ENCODE data around the gene CDYL2.

The CDYL2 gene

GRCh38 chr16:80563066-80563465 is 241.3 kb downstream of the CDYL2 start:
- in situ Hi-C loops (cut with MboI; ENCODE audit: low sequenced_read_pairs) = no loop called here

- in situ Hi-C loops (cut with MboI; ENCODE audit: low sequenced_read_pairs) = no loop called here
These were observed 245.0 kb downstream of the CDYL2 start for GRCh38 chr16:80559369-80559768.

GRCh38 chr16:80557037-80557436 is 247.4 kb downstream of the CDYL2 start:
- in situ Hi-C loops (cut with MboI; ENCODE audit: low sequenced_read_pairs) = no loop called here

- in situ Hi-C loops (cut with MboI; ENCODE audit: low sequenced_read_pairs) = no loop called here
These were observed 247.9 kb downstream of the CDYL2 start for GRCh38 chr16:80556481-80556880.

- in situ Hi-C loops (cut with MboI; ENCODE audit: low sequenced_read_pairs) = no loop called here
These were observed 250.4 kb downstream of the CDYL2 start for GRCh38 chr16:80554033-80554432.

GRCh38 chr16:80552277-80552676 is 252.1 kb downstream of the CDYL2 start:
- in situ Hi-C loops (cut with MboI; ENCODE audit: low sequenced_read_pairs) = no loop called here
